SU-DHL-6 (cell line): Measurements from ENCODE around the gene MMP15.

Experiments
- H2AFZ ChIP-seq: fragments of 200-600 bp; sonication (generic); 2 replicates; pipeline ENCODE4 v1.6.1; 2014; ENCODE audit warnings: low read depth, mild to moderate bottlenecking, moderate library complexity, mixed read lengths, antibody characterized with exemption, low read length; ENCODE audit not compliant: severe bottlenecking
- H3F3A ChIP-seq: fragments of 200-600 bp; shearing (Covaris generic); 2 replicates; pipeline ENCODE4 v1.6.0; 2016; ENCODE audit warnings: antibody characterized with exemption, mild to moderate bottlenecking; ENCODE audit not compliant: insufficient read depth
- H3K27ac ChIP-seq: fragments of 200-600 bp; sonication (generic); 2 replicates; pipeline ENCODE4 v1.5.1; 2016; ENCODE audit warnings: low read depth, mild to moderate bottlenecking, low read length, moderate library complexity, mixed read lengths
- H3K27me3 ChIP-seq: fragments of 200-600 bp; sonication (generic), shearing (Covaris generic); 2 replicates; pipeline ENCODE4 v1.6.0; 2014; ENCODE audit warnings: mild to moderate bottlenecking, low read length
- H3K36me3 ChIP-seq: fragments of 200-600 bp; sonication (generic); 2 replicates; pipeline ENCODE4 v1.6.1; 2014; ENCODE audit warnings: mild to moderate bottlenecking, low read length, mixed read lengths
- H3K4me2 ChIP-seq: fragments of 300-600, 200-600 bp; shearing (Covaris generic), sonication (generic); 2 replicates; pipeline ENCODE4 v1.6.0; 2014; ENCODE audit warnings: low read length, low read depth, mild to moderate bottlenecking; ENCODE audit not compliant: poor library complexity, severe bottlenecking
- H3K4me3 ChIP-seq: fragments of 200-600 bp; sonication (generic); 2 replicates; pipeline ENCODE4 v1.5.1; 2014; ENCODE audit warnings: antibody characterized with exemption, low read length, mild to moderate bottlenecking, mixed read lengths; ENCODE audit not compliant: insufficient read depth, poor library complexity, severe bottlenecking
- H3K79me2 ChIP-seq: fragments of 200-600 bp; sonication (generic); 2 replicates; pipeline ENCODE4 v1.6.1; 2014; ENCODE audit warnings: mild to moderate bottlenecking, low read length, moderate library complexity; ENCODE audit not compliant: insufficient read depth
- H3K9ac ChIP-seq: fragments of 200-600 bp; sonication (generic); 2 replicates; pipeline ENCODE4 v1.7.0; 2014; ENCODE audit warnings: mild to moderate bottlenecking, low read length
- H3K9me2 ChIP-seq: fragments of 200-600 bp; sonication (generic); replicated peaks from 2 replicates; pipeline ENCODE4 v1.6.1; 2014; ENCODE audit warnings: low read length; ENCODE audit not compliant: insufficient read depth
- H3K9me3 ChIP-seq: fragments of 200-600 bp; sonication (generic); 2 replicates; pipeline ENCODE4 v1.6.1; 2014; ENCODE audit warnings: low read length, mixed read lengths; ENCODE audit not compliant: insufficient read depth
- H4K20me1 ChIP-seq: fragments of 200-600 bp; sonication (generic); 2 replicates; pipeline ENCODE4 v1.6.1; 2014; ENCODE audit warnings: low read depth, mild to moderate bottlenecking, antibody characterized with exemption, low read length, moderate library complexity, mixed read lengths
- CTCF ChIP-seq: fragments of 200-600 bp; sonication (generic); IDR thresholded peaks from one replicate; pipeline ENCODE4 v1.5.1; 2017; ENCODE audit warnings: antibody characterized with exemption, mild to moderate bottlenecking, low read length, moderate library complexity; ENCODE audit not compliant: insufficient read depth, poor library complexity, severe bottlenecking
- EZH2phosphoT487 ChIP-seq: fragments of 200-600 bp; sonication (generic), shearing (Covaris generic); conservative IDR thresholded peaks from 2 replicates; pipeline ENCODE4 v1.6.1; 2018; ENCODE audit warnings: mild to moderate bottlenecking, antibody characterized with exemption, low read length, moderate library complexity, mixed read lengths

MMP15 gene

DNA sequence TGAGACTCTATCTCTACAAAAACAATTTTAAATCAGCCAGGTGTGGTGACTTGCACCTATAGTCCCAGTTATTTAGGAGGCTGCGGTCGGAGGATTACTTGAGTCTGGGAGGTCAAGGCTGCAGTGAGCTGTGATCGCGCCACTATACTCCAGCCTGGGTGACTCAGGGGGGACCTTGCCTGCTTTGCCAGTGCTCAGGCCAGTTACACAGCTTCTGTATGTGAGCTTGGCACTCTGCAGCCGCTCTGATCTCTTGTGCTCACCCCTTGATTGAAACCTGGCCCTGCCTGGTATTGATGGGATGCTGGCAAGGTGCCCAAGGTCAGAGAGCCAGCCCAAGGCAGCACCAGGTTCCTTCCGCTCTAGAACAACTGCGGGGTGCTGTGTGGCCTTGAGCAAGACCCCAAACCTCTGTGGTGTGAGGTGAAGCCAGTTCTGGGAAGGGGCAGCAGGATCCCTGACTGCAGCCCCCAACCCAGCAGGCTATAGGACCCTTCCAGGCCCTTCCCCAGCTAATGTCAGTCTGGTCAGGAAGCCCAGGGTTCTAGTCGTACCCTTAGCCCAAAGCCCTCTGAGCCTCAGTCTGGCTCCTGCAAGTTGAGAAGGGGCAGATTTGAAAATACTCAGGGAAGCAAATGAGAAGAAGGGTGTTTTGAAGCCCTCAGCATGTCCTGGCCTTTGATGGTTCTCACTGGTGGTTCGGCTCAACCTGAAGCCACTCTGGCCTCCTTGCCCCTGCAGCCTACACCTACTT lies 18.9 kb downstream of the MMP15 start:
- H3K79me2 ChIP-seq, result no peaks in the 10 kb centered on the region
- no peaks in the 10 kb centered on the region for H3K9me2 ChIP-seq
- H3K4me2 ChIP-seq, result no peak overlapping the region
- no peaks in the 10 kb centered on the region for H4K20me1 ChIP-seq
- no peak overlapping the region for H3K27ac ChIP-seq
- no peaks in the 10 kb centered on the region for H3K27me3 ChIP-seq
- no peak overlapping the region for H2AFZ ChIP-seq
- H3K36me3 ChIP-seq, result no peaks in the 10 kb centered on the region
- H3K9me3 ChIP-seq, result no peaks in the 10 kb centered on the region
- no peak overlapping the region for H3K9ac ChIP-seq
- no peak for TF ChIP-seq EZH2phosphoT487
- no peak for TF ChIP-seq CTCF
- H3K4me3 ChIP-seq, result no peak overlapping the region
- H3F3A ChIP-seq, result no peaks in the 10 kb centered on the region

- no peak for TF ChIP-seq EZH2phosphoT487
- no peak for TF ChIP-seq CTCF
Observed at GRCh38 chr16:58045096-58045495, 19.5 kb downstream of the MMP15 start.

DNA sequence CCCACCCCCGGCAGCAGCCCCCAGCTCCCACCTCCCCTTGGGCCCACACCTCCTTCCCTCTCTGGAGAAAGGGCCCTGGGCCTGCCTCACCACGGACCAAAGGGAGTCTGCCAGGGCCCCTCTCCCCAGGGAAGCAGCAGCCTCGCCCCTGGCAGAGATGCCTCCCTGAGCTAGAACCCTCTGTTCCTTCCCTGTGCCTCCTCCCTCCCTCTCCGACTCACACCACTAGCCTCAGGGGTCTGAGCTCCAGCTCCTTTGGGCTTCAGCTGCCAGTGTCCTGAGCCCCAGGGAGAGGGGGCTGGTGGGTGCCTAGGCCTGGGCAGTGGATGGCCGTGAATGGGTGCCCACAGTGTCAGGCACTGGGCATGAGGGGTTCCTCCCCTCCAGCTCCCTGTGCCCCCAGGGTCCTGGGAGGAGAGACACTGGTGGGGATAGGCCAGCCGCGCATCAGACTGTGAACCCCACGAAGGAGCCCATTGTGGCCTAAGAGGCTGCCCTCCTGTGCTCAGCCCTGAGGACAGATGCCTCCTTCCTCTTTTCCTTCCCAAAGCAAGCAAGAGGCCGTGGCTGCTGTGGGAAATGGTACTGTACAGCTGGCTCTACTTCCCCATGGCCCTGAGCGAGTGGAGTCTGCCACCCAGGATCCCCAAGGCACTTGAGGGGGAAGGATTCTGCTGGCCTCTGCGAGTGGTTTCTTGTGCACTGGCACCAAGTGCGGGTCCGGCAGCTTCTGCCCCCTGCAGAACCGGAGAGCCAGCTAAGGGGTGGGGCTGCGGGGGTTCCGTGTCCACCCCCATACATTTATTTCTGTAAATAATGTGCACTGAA lies 20.7 kb downstream of the MMP15 start:
- H3K9me3 ChIP-seq, result no peaks in the 10 kb centered on the region
- H2AFZ ChIP-seq, result no peak overlapping the region
- no peaks in the 10 kb centered on the region for H3K9me2 ChIP-seq
- no peaks in the 10 kb centered on the region for H3K27me3 ChIP-seq
- no peaks in the 10 kb centered on the region for H3F3A ChIP-seq
- H3K4me3 ChIP-seq, result no peak overlapping the region
- no peaks in the 10 kb centered on the region for H3K36me3 ChIP-seq
- H4K20me1 ChIP-seq, result no peaks in the 10 kb centered on the region
- no peaks in the 10 kb centered on the region for H3K79me2 ChIP-seq
- no peak overlapping the region for H3K27ac ChIP-seq
- no peak overlapping the region for H3K4me2 ChIP-seq
- H3K9ac ChIP-seq, result no peak overlapping the region
- TF ChIP-seq CTCF, result no peak
- TF ChIP-seq EZH2phosphoT487, result no peak

More at GRCh38 chr16:58045096-58045495, 19.5 kb downstream of the MMP15 start:
- Histone ChIP-seq H3K36me3 (no peaks in the 10 kb centered on the region), H3K9me2 (no peaks in the 10 kb centered on the region), H3K4me2 (no peak overlapping the region), H3K9me3 (no peaks in the 10 kb centered on the region), H3K4me3 (no peak overlapping the region), H3K27ac (no peak overlapping the region), H3F3A (no peaks in the 10 kb centered on the region), H3K79me2 (no peaks in the 10 kb centered on the region), H3K9ac (no peak overlapping the region), H4K20me1 (no peaks in the 10 kb centered on the region), H3K27me3 (no peaks in the 10 kb centered on the region), H2AFZ (no peak overlapping the region)
